ENCODE results near the gene NRAP.

The NRAP gene

DNA sequence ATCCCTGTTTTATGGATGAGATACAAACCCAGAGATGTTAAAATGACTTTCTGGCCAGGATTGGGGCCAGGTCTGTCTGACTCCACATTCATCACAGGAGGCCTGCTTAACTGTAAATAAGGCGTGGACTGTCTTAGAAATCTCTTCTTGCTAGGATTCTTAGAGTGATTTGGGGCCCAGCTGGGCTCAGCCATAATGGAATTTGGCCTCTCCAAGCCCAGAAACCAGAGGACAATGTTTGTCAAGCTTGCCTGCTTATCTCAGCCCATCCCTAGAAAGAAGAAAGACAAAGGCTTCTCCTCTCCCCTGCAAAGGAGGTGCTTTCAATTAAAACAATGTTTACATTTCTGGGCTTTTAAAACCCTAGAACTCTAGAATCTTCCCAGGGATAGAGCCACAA lies 108.1 kb downstream of the NRAP start:
- DNase-seq = no peak

DNA sequence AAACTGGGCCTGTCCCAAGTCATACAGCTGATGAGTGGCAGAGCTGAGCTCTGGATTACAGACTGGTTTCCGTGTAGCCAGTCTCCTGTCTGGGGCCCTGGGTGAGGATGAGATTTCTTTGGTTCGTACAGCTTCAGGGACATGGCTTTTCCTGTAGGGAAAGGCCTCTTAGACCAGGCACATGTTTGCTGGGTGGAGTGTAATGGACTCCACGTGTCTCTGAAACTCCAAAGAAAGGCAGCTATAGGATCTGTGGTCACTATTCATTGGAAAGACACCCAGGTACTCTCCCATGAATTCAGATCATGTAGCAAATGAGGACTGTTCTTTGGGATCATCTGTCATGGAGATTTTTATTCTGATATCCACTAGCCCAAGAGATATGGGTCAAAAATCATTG lies 108.6 kb downstream of the NRAP start:
- no peak for DNase-seq

DNA sequence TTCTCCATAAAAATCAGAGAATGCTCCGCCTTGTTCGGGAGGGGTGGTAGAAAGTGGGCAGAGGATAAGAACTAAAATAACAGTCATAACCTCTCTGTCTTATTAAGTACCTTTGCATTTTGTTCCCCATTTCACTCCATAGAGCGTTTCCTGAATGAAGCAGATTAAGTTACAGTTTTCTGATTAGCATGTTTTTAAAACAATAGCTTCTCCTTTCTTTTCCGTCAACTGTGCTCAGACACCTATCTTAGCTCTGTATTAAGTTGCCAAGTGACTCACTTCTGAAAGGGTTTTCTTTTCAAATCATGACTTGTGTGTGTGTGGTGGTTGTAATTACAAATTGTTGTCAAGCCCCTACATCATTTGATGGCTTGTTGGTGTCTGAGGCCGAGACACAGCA lies 109.6 kb downstream of the NRAP start:
- no peak for DNase-seq

DNA sequence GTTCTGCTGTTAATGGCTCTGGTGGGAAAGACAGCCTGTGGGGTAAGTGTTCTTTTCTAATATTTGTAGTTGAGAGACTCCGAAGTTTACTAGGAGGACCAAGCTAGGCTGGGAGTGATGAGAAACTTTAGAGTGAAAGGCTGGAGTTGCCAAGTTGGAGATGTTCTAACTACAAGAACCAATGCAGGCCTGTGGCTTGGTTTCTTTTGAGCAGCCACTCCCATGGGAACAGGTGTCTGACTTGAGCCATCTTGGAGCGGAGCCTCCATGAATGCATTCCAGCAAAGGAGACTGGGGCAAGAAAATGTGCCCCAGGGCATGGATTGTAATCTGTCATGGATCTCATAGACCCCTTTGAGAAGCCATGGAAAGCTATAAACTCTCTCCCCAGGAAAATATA lies 110.7 kb downstream of the NRAP start:
- DNase-seq = no peak

DNA sequence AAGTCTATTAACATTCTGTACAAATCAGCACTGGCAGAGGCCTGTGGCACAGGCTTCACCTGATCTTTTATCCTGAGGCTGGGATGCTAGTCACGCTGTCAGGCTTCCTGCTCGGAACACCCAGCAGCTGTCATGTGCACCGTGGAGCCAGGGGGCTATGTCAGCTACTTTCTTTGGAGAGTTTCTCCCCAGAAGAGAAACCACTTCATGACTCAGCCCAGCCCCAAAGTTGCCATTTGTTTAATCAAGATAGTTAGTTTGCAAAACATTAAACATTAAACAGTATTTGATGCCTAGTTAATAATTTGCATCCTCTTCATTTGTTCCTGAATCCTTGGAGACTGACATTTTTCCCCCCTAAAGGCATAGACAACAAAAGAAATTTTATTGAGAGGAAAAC lies 111.1 kb downstream of the NRAP start, which contains the start of gene HABP2:
TSS of gene HABP2 (plus strand) at position 353 of the 400 bp plus-strand sequence. CDS start 69 bp downstream, outside the sequence.
- no peak for DNase-seq

DNA sequence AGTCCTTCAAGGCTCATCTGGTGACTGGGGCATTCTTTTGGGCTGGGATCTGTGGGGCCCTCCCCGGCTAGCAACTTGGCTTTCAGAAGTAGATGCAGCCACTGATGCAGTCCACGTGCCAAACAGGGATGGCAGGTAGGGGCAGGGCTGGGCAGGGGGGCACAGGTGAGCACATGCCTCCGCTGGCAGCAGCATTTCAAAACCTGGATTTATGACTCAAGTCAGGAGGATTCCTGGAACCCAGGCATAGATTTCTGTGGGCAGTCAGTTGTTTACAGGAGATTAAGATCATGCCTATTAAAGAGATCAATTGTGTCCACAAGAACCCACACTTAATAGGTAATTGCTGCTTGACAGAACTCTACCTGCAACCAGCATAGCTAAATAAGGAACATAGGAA lies 111.8 kb downstream of the NRAP start:
- no peak for DNase-seq

DNA sequence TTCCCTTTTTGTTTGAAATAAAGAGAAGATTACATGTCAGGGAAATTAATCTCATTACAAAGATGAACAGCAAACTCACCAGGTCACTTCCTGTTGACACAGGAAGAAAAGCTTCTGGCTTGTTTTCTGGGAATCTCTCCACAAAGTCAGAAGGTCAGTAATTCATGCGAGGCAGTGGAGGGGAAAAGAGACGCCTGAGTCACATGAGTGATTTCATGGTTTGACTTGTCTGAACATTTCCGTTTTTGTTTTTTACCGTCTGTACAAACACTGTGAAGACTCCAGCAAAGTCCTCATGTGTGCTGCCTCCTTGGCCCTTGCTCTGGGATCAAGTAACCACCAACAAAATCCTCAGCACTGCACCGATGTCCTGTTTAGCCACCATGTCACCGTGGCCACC lies 113.5 kb downstream of the NRAP start:
- no peak for DNase-seq

DNA sequence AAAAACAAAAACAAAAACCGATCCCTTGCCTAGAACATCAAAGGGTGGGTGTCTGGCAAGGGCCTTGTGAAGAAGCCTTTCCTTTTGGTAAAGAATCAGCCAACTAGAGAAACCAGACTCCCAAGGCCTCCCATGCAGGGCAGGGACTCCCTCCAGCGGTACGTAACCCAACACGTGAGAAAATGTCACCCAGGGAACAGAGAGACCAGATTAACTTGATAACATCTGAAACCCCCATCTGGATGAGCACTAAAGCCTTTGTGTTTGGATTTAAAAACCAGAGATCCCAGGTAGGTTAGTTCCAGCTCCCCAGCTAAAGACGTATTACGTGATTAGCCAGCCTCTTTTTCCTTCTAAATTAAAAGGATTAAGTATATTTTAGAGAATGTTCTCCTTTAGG lies 114.0 kb downstream of the NRAP start:
- no peak for DNase-seq

DNA sequence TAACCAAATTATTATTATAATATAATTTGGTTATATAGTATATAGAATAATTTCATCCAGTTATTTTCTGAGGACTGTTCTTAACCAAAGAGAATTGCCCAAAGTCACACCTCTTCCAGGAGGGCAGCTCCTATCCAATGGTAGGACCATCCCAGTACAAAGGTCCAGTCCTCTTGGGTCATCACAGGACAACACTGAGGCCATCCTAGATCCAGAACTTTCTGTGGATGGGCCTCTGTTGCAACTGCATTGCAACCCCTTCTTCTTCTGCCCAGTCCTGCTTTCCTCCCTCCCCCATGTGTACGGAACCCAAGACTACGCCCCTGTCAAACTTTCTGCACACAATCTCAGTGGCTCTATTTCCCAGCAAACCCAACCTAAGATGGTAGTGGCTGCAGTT lies 116.4 kb downstream of the NRAP start:
- DNase-seq = no peak

DNA sequence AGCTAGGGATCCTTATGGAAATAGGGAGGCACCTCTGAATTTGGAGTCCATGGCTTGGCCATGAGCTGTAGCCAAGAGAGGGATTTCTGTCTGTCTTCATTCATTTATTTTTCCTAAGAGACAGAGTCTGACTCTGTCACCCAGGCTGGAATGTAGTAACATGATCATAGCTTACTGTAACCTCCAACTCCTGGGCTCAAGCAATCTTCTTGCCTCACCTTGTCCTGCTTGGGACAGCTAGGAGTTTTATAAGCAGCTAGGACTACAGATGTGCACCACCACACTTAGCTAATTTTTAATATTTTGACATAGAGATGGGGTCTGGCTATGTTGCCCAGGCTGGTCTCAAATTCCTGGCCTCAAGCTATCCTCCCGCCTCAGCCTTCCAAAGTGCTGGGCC lies 119.4 kb downstream of the NRAP start:
- no peak for DNase-seq

DNA sequence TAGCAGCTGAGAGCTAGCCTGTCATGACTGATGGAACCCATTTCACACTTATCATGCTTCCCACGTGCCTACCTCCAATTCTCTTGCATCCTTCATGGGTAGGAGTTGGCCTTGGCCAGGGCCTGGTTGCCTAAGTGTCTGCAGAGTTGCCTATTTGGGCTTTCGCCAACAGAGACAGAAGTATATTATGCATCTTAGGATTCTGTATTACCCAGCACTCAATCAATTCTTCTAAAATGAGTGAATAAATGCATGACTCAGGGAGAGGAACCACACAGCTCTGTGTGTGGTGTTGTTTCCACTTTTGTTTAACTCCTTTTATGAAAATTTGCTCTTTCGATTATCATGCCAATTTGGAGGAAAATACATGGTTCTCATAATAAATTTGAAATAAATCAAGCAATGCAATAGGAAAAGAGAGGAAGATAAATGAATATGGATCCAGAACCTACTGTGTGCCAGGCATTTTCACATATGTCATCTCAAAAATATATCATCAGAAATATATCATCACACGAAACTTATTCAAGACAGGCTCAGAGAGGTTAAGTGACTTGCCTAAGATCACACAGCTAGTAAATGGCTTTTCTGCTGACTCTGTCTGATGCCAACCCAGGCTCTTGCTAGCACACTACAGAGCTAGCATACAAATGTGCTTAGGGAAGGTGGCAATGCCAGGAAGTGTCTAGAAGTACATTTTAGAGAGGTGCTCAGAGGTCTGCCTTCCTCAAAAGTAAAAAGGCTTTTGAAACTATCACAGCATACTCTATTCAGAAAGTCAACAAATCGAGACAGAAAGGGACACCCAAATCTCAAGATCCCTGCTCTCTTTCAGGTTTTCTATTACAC lies 120.5 kb downstream of the NRAP start:
- DNase-seq = no peak

DNA sequence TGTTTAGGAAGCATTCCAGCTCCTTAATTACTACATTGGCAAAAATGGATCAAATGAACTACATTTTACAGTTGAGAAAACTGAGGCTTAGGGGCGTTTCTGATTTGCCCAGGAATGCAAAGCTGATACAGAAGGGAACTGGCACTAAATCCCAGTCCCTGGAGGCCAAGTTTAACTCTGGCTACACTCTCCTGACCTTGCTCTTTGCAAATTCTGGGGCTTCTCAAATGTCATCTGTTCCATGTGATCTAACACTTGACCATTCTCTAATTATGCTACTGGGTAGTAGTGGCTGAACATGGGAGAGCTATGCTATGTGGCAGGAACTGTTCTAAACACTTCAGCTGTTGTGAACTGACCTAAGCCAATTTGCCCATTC lies 122.3 kb downstream of the NRAP start:
- no peak for DNase-seq

DNA sequence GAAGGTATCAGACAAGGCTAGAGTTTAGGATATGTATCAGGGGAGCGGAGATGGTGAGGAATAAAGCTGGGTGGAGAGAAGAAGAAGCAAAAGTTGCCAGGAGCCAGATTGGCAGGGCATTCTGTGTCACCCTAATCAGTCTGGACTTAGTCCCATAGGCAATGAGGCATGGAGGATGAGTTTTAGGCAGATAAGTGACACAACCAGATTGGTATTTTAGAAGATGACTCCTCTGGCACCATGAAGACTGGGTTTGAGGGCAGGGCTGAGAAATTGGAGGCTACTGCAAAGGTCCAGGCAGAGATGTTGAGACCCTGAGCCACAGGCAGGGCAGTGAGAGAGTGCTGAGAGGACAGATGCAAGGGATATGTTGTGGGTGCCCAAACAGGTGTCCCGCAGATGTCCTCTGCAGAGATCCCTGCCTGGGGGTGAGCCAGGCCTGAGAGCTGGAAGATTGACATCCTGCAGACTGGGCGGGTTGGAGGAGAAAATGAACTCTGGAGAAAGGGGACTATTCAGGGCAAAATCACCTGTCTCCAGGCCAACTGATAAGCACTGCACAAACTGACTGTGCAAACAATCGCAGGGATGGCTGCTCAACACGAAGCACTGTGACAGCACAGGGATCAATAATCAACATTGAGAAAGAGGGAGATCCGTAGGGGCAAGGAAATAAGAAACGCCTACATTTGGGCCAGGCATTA lies 122.8 kb downstream of the NRAP start:
- DNase-seq = no peak

DNA sequence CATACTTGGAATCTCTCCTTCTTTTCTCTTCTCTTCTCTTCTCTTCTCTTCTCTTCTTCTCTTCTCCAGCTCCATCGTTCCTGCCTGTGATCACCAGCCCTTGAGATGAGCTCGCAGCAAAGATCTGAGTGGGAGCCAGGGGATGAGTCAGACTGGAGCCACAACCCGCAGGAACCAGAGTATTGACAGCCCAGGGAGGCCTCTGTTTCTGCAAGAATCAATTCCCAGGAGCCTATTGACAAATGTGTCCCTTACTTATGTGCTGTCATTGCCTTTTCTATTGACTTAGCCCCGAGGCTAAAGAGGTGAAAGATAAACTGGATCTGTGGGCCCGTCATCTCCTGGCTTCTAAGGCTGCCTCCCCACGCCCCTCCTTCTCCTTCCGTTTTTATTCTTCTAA lies 124.1 kb downstream of the NRAP start:
- no peak for DNase-seq

All from activated CD8-positive, alpha-beta memory T cell treated with anti-CD3 and anti-CD28 coated beads, Interleukin-2, amount 50 U/mL, for 4 hours (primary cell).